Measurements from ENCODE around the gene ARFGAP1.

- TF ChIP-seq, protein P1, sequence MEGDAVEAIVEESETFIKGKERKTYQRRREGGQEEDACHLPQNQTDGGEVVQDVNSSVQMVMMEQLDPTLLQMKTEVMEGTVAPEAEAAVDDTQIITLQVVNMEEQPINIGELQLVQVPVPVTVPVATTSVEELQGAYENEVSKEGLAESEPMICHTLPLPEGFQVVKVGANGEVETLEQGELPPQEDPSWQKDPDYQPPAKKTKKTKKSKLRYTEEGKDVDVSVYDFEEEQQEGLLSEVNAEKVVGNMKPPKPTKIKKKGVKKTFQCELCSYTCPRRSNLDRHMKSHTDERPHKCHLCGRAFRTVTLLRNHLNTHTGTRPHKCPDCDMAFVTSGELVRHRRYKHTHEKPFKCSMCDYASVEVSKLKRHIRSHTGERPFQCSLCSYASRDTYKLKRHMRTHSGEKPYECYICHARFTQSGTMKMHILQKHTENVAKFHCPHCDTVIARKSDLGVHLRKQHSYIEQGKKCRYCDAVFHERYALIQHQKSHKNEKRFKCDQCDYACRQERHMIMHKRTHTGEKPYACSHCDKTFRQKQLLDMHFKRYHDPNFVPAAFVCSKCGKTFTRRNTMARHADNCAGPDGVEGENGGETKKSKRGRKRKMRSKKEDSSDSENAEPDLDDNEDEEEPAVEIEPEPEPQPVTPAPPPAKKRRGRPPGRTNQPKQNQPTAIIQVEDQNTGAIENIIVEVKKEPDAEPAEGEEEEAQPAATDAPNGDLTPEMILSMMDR (optimal IDR thresholded peaks at IDR 0.05 in 1 of 3, IDR thresholded peaks at IDR 0.05 in 1 of 3, conservative IDR thresholded peaks at IDR 0.05 in 1 of 3; ENCODE audit: extremely low read depth in 1 of 3, insufficient read depth in 2 of 3, low read length in 3 of 3) = no peak
- TF ChIP-seq EZH2 (IDR thresholded peaks at IDR 0.05; ENCODE audit: low read length) = no peak
Observed at GRCh38 chr20:63248835-63249591, 23.6 kb upstream of the ARFGAP1 start.
